Activated CD4-positive, alpha-beta T cell treated with anti-CD3 and anti-CD28 coated beads, Interleukin-2, amount 50 U/mL, for 24 hours (primary cell): Measurements from ENCODE around the gene SPATA6.

Experiments used
- DNase-seq, 2 donors: peaks; one replicate each; pipeline ENCODE4 v3.0.0-alpha.2; 2020; ENCODE audit warnings: low read depth in 1 of 2, low spot score in 1 of 2

Gene SPATA6

DNA sequence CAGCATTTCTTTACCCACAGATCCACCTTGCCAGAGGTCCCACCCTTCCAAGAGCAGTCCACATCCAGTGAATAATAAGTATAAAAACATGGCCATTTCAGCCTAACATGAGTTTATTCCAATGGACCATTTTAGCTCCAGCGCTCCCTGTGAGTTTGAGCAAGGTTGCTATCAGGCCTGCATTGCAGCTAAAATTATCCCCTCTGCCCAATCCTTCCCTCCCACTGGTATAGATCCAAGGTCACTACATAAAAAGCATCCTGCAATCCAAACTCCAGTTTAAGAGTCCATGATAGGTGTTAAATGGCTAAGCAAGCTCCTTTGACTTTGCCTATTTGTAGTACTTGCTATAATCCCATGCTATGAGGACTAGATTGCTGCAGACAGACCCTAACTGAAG, 213.9 kb downstream of the SPATA6 start:
- DNase-seq, result no peak

GRCh38 chr1:48254254-48254653, 217.8 kb downstream of the SPATA6 start:
- no peak for DNase-seq

GRCh38 chr1:48251821-48252220, 220.2 kb downstream of the SPATA6 start:
- DNase-seq, result no peak

GRCh38 chr1:48251323-48251722, 220.7 kb downstream of the SPATA6 start:
- no peak for DNase-seq

DNA sequence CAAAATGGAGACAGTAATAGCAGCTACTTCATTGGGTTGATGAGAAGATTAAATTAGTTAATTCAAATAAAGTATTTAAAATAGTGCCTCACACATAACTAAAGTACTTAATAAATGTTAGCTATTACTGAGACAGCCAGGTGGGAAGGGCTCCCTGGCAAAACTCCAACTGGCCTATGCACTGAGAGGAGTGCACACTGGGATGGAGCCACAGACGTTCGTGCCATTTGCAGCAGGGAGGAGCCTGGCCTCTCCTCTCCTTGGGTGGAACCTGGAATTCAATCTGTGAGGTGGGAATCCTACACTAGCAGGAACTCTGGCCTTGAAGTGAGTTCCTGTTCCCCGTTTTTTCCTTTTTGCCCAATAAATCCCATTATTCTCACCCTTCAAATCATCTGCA, 221.4 kb downstream of the SPATA6 start:
- no peak for DNase-seq

DNA sequence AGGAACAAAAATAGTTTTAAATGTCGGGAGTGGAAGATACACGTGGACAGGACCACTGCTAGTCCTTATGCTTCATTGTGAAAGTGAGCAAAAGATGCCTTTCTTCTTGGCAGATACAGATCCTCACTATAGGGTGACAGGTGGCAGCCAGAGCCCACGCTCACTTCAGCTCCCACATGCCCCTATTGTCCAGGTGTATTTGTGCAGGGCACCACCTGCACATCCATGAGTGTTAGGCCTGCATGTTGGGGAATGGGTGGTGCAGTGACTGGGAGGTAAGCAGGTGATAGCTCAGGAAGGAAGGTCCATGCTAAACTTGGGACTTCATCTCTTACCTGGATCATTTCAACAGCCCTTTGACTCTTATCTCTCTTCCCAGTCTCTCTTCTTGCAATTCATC, 222.1 kb downstream of the SPATA6 start:
- DNase-seq, result no peak

- no peak for DNase-seq
These were observed 223.6 kb downstream of the SPATA6 start for GRCh38 chr1:48248356-48248755.

GRCh38 chr1:48246727-48247126, 225.3 kb downstream of the SPATA6 start:
- DNase-seq, result no peak
